NB4 (cell line): ENCODE data around the gene BPTF.

Source experiments
- CTCF ChIP-seq: IDR thresholded peaks from one replicate; pipeline ENCODE4 v1.5.1; 2012; ENCODE audit warnings: low read depth, low read length
- POLR2A ChIP-seq: IDR thresholded peaks from 2 replicates; pipeline ENCODE4 v1.6.1; 2011; ENCODE audit warnings: mild to moderate bottlenecking; ENCODE audit not compliant: insufficient read length; ENCODE audit errors: extremely low read depth

- no peak for TF ChIP-seq CTCF
- TF ChIP-seq POLR2A = no peak
These were observed 11.1 kb downstream of the BPTF start for GRCh38 chr17:67836205-67836987.
